Central memory CD8-positive, alpha-beta T cell (primary cell): ENCODE measurements around the gene CYYR1.

ENCODE experiments used
- ATAC-seq: fragments of 150-1000 bp; cut with Tn5 transposase; replicated peaks from 2 replicates; pipeline ENCODE4 v1.10.0; 2022; ENCODE audit warnings: mild to moderate bottlenecking, moderate FRiP score, moderate number of reproducible peaks; ENCODE audit not compliant: poor library complexity, severe bottlenecking; ENCODE audit errors: extremely low read depth
- DNase-seq, 2 donors: peaks; one replicate each; pipeline ENCODE4 v3.0.0; 2021; ENCODE audit warnings: low spot score in 2 of 2
- H3K27ac Mint-ChIP-seq: one replicate; pipeline ENCODE4 v1.8.0; 2022; ENCODE audit warnings: low read depth, mild to moderate bottlenecking, moderate library complexity, mixed read lengths
- H3K27me3 Mint-ChIP-seq: one replicate; pipeline ENCODE4 v1.8.0; 2022; ENCODE audit warnings: mixed read lengths
- H3K36me3 Mint-ChIP-seq: one replicate; pipeline ENCODE4 v1.8.0; 2022; ENCODE audit warnings: mild to moderate bottlenecking, moderate library complexity, mixed read lengths; ENCODE audit not compliant: insufficient read depth
- H3K4me1 Mint-ChIP-seq: one replicate; pipeline ENCODE4 v1.8.0; 2022; ENCODE audit warnings: mixed read lengths
- H3K4me3 Mint-ChIP-seq: one replicate; pipeline ENCODE4 v1.8.0; 2022; ENCODE audit warnings: mild to moderate bottlenecking, moderate library complexity, mixed read lengths
- H3K9me3 Mint-ChIP-seq: one replicate; pipeline ENCODE4 v1.8.0; 2022; ENCODE audit warnings: mixed read lengths

The CYYR1 gene

GRCh38 chr21:26572702-26573381 is at the start of gene CYYR1:
Gene CYYR1, minus strand, starts transcription at chr21:26573286. Its CDS starts 346 bp downstream, at chr21:26572940.
- Mint-ChIP-seq H3K27ac (no peak within 1 kb of the TSS), H3K27me3 (no peaks in the 10 kb centered on the region), H3K36me3 (no peaks in the 10 kb centered on the region), H3K4me3 (no peak within 1 kb of the TSS), H3K9me3 (peaks cover 15% of the 10 kb centered on the region), H3K4me1 (no peaks in the 10 kb centered on the region)
- DNase-seq (no peak), ATAC-seq (no peak)

- no peaks in the 10 kb centered on the region for H3K27me3 Mint-ChIP-seq
- H3K4me3 Mint-ChIP-seq = no peak overlapping the region
- ATAC-seq (no peak), DNase-seq (no peak)
- peaks cover 18% of the 10 kb centered on the region for H3K9me3 Mint-ChIP-seq
- H3K4me1 Mint-ChIP-seq = no peaks in the 10 kb centered on the region
- H3K36me3 Mint-ChIP-seq = no peaks in the 10 kb centered on the region
- H3K27ac Mint-ChIP-seq = no peak overlapping the region
Measured at GRCh38 chr21:26617176-26617575, 44.1 kb upstream of the CYYR1 start.

- Mint-ChIP-seq H3K27ac (no peak overlapping the region), H3K4me1 (no peaks in the 10 kb centered on the region), H3K4me3 (no peak overlapping the region), H3K27me3 (no peaks in the 10 kb centered on the region), H3K36me3 (no peaks in the 10 kb centered on the region), H3K9me3 (peaks cover 21% of the 10 kb centered on the region)
- no peak for ATAC-seq
- no peak for DNase-seq
Measured at GRCh38 chr21:26614251-26614650, 41.2 kb upstream of the CYYR1 start.

DNA sequence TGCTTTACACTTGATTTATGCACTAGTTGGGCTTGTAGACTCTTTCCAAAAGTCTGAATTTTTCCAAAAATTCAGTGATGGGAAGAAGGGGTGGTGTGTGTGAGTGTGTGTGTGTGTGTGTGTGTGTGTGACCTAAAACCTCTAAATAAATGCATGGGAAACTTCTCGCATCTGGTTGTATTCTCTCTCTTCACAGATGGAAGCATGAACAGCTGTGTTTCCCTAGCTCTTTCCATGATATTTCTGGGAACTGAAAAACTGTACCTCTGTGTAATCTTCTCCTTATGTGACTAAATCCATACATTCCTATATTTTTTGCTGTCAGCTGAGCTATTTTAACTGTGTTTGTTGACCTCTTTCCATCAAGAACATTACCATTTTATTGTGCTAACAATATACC is 26.2 kb upstream of the CYYR1 start:
- H3K4me1 Mint-ChIP-seq = no peaks in the 10 kb centered on the region
- ATAC-seq (no peak), DNase-seq (no peak)
- peaks cover 5% of the 10 kb centered on the region for H3K9me3 Mint-ChIP-seq
- H3K27ac Mint-ChIP-seq = no peak overlapping the region
- no peak overlapping the region for H3K4me3 Mint-ChIP-seq
- H3K27me3 Mint-ChIP-seq = no peaks in the 10 kb centered on the region
- H3K36me3 Mint-ChIP-seq = peaks cover 2% of the 10 kb centered on the region

GRCh38 chr21:26597981-26598380 is 24.9 kb upstream of the CYYR1 start:
- Mint-ChIP-seq H3K9me3 (peaks cover 9% of the 10 kb centered on the region), H3K4me3 (no peak overlapping the region), H3K36me3 (peaks cover 2% of the 10 kb centered on the region), H3K27ac (no peak overlapping the region), H3K27me3 (no peaks in the 10 kb centered on the region), H3K4me1 (no peaks in the 10 kb centered on the region)
- no peak for ATAC-seq
- no peak for DNase-seq

DNA sequence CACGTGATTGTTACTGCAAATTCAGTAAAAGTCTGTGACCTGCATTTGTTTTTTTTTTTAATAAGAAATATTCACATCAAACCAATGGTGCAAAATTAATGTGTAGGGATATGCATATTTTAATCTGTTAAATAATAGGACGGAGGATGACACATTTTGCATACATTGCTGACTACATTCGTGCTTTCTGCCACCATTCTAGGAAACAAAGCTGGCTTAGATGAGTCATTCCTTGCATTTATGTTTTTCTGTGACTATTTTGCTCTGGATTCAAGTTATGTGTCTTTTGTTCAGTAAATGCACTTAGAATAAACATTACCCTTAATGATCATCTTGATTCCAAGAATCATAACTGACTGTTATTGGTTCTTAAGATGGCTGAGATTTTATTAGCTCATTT is 23.9 kb upstream of the CYYR1 start:
- DNase-seq (no peak), ATAC-seq (no peak)
- no peaks in the 10 kb centered on the region for H3K4me1 Mint-ChIP-seq
- no peaks in the 10 kb centered on the region for H3K36me3 Mint-ChIP-seq
- no peak overlapping the region for H3K4me3 Mint-ChIP-seq
- peaks cover 12% of the 10 kb centered on the region for H3K9me3 Mint-ChIP-seq
- H3K27me3 Mint-ChIP-seq = no peaks in the 10 kb centered on the region
- H3K27ac Mint-ChIP-seq = no peak overlapping the region

GRCh38 chr21:26595971-26596370 is 22.9 kb upstream of the CYYR1 start:
- H3K27me3 Mint-ChIP-seq = no peaks in the 10 kb centered on the region
- no peaks in the 10 kb centered on the region for H3K36me3 Mint-ChIP-seq
- H3K4me1 Mint-ChIP-seq = no peaks in the 10 kb centered on the region
- no peak for DNase-seq
- H3K4me3 Mint-ChIP-seq = no peak overlapping the region
- peaks cover 14% of the 10 kb centered on the region for H3K9me3 Mint-ChIP-seq
- H3K27ac Mint-ChIP-seq = no peak overlapping the region
- no peak for ATAC-seq

GRCh38 chr21:26593800-26594199 is 20.7 kb upstream of the CYYR1 start:
- peaks cover 14% of the 10 kb centered on the region for H3K9me3 Mint-ChIP-seq
- no peaks in the 10 kb centered on the region for H3K4me1 Mint-ChIP-seq
- ATAC-seq (no peak), DNase-seq (no peak)
- no peak overlapping the region for H3K4me3 Mint-ChIP-seq
- no peaks in the 10 kb centered on the region for H3K36me3 Mint-ChIP-seq
- H3K27ac Mint-ChIP-seq = no peak overlapping the region
- no peaks in the 10 kb centered on the region for H3K27me3 Mint-ChIP-seq

DNA sequence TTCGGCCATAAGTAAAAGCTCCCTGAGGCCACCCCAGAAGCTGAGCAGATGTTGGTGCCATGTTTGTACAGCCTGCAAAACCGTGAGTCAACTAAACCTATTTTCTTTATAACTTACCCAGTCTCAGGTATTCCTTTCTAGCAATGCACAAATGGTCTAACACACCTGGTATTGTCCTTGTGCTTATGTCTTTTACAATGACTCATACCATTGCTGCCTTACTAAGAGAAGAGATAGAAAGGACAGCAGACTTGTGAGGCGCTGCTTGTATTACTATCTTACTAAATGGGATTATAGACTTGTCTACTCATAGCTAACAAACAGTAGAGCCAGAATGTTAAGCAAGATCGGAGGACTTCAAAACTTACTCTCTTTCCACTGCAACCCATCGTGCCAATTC is 18.5 kb upstream of the CYYR1 start:
- no peak overlapping the region for H3K27ac Mint-ChIP-seq
- no peak overlapping the region for H3K4me3 Mint-ChIP-seq
- no peaks in the 10 kb centered on the region for H3K4me1 Mint-ChIP-seq
- no peaks in the 10 kb centered on the region for H3K36me3 Mint-ChIP-seq
- H3K9me3 Mint-ChIP-seq = peaks cover 20% of the 10 kb centered on the region
- ATAC-seq (no peak), DNase-seq (no peak)
- H3K27me3 Mint-ChIP-seq = no peaks in the 10 kb centered on the region

- Mint-ChIP-seq H3K9me3 (peaks cover 27% of the 10 kb centered on the region), H3K4me1 (no peaks in the 10 kb centered on the region), H3K36me3 (no peaks in the 10 kb centered on the region), H3K27me3 (no peaks in the 10 kb centered on the region), H3K27ac (no peak overlapping the region), H3K4me3 (no peak overlapping the region)
- ATAC-seq (no peak), DNase-seq (no peak)
Measured at GRCh38 chr21:26588446-26588845, 15.4 kb upstream of the CYYR1 start.

- no peak overlapping the region for H3K27ac Mint-ChIP-seq
- no peaks in the 10 kb centered on the region for H3K4me1 Mint-ChIP-seq
- H3K4me3 Mint-ChIP-seq = no peak overlapping the region
- no peaks in the 10 kb centered on the region for H3K27me3 Mint-ChIP-seq
- H3K9me3 Mint-ChIP-seq = peaks cover 20% of the 10 kb centered on the region
- no peak for ATAC-seq
- no peak for DNase-seq
- no peaks in the 10 kb centered on the region for H3K36me3 Mint-ChIP-seq
Measured at GRCh38 chr21:26587736-26588201, 14.7 kb upstream of the CYYR1 start.

- H3K27me3 Mint-ChIP-seq = no peaks in the 10 kb centered on the region
- H3K27ac Mint-ChIP-seq = no peak overlapping the region
- no peaks in the 10 kb centered on the region for H3K4me1 Mint-ChIP-seq
- no peak for ATAC-seq
- peaks cover 23% of the 10 kb centered on the region for H3K9me3 Mint-ChIP-seq
- DNase-seq = no peak
- H3K36me3 Mint-ChIP-seq = no peaks in the 10 kb centered on the region
- no peak overlapping the region for H3K4me3 Mint-ChIP-seq
Measured at GRCh38 chr21:26583769-26584168, 10.7 kb upstream of the CYYR1 start.

GRCh38 chr21:26581818-26582217 is 8.7 kb upstream of the CYYR1 start:
- Mint-ChIP-seq H3K4me1 (no peaks in the 10 kb centered on the region), H3K27me3 (no peaks in the 10 kb centered on the region), H3K27ac (no peak overlapping the region), H3K36me3 (no peaks in the 10 kb centered on the region), H3K9me3 (peaks cover 17% of the 10 kb centered on the region), H3K4me3 (no peak overlapping the region)
- DNase-seq (no peak), ATAC-seq (no peak)
